ENCODE data around the gene HOTAIR.
A peak's percentile ranks its signal among the peaks of the same experiment; 100 is the strongest.

Gene HOTAIR

GRCh38 chr12:54000116-54001114, 25.7 kb upstream of the HOTAIR start, which contains the start of gene HOXC9:
HOXC9 (plus strand) TSS chr12:54000161; CDS start chr12:54000189, 28 bp downstream.
- peak within 1 kb of the TSS; percentile 95 to 100 (median 100) for H3K27ac Mint-ChIP-seq
- H3K4me3 Mint-ChIP-seq: peak within 1 kb of the TSS; percentile 95 to 99 (median 96)
- peaks cover 64% of the 10 kb centered on the region for H3K4me1 Mint-ChIP-seq
- H3K27me3 Mint-ChIP-seq (ENCODE audit: low read depth): peaks cover 39% of the 10 kb centered on the region
- no peak for TF ChIP-seq CTCF (IDR thresholded peaks at IDR 0.05; ENCODE audit: unreplicated experiment in 3 of 3)
- H3K9me3 Mint-ChIP-seq: no peaks in the 10 kb centered on the region
- H3K36me3 Mint-ChIP-seq (ENCODE audit: low read depth): peaks cover 24% of the 10 kb centered on the region

GRCh38 chr12:53999559-54000115, 24.9 kb upstream of the HOTAIR start:
- peaks cover 63% of the 10 kb centered on the region for H3K4me1 Mint-ChIP-seq
- no peaks in the 10 kb centered on the region for H3K9me3 Mint-ChIP-seq

GRCh38 chr12:53998900-53999236, 24.1 kb upstream of the HOTAIR start:
- Mint-ChIP-seq H3K9me3 (no peaks in the 10 kb centered on the region), H3K4me3 (peak overlapping the region; percentile 95 to 99 (median 96)), H3K27ac (peak overlapping the region; percentile 95 to 100 (median 100)), H3K27me3 (ENCODE audit: low read depth) (peaks cover 44% of the 10 kb centered on the region), H3K4me1 (peaks cover 60% of the 10 kb centered on the region), H3K36me3 (ENCODE audit: low read depth) (peaks cover 31% of the 10 kb centered on the region)
- no peak for TF ChIP-seq CTCF (IDR thresholded peaks at IDR 0.05; ENCODE audit: unreplicated experiment in 3 of 3)

More at GRCh38 chr12:53999559-54000115, 24.9 kb upstream of the HOTAIR start:
- peaks cover 28% of the 10 kb centered on the region for H3K36me3 Mint-ChIP-seq (ENCODE audit: low read depth)
- peaks cover 41% of the 10 kb centered on the region for H3K27me3 Mint-ChIP-seq (ENCODE audit: low read depth)
- peak overlapping the region; percentile 95 to 100 (median 100) for H3K27ac Mint-ChIP-seq
- peak overlapping the region; percentile 95 to 99 (median 96) for H3K4me3 Mint-ChIP-seq
- TF ChIP-seq CTCF (IDR thresholded peaks at IDR 0.05; ENCODE audit: unreplicated experiment in 3 of 3): peak in 1 of 3 experiments; percentile 10

GRCh38 chr12:53998110-53998899, 23.6 kb upstream of the HOTAIR start:
- no peak for TF ChIP-seq CTCF (IDR thresholded peaks at IDR 0.05; ENCODE audit: unreplicated experiment in 3 of 3)
- Mint-ChIP-seq H3K4me1 (peaks cover 60% of the 10 kb centered on the region), H3K27ac (peak overlapping the region; percentile 95 to 100 (median 100)), H3K36me3 (ENCODE audit: low read depth) (peaks cover 31% of the 10 kb centered on the region), H3K9me3 (no peaks in the 10 kb centered on the region), H3K27me3 (ENCODE audit: low read depth) (peaks cover 44% of the 10 kb centered on the region), H3K4me3 (peak overlapping the region; percentile 95 to 99 (median 96))

- Mint-ChIP-seq H3K27ac (peak overlapping the region; percentile 95 to 100 (median 100)), H3K27me3 (ENCODE audit: low read depth) (peaks cover 46% of the 10 kb centered on the region), H3K4me3 (peak overlapping the region; percentile 95 to 99 (median 96)), H3K36me3 (ENCODE audit: low read depth) (peaks cover 24% of the 10 kb centered on the region), H3K4me1 (peaks cover 58% of the 10 kb centered on the region), H3K9me3 (no peaks in the 10 kb centered on the region)
- TF ChIP-seq CTCF (IDR thresholded peaks at IDR 0.05; ENCODE audit: unreplicated experiment in 3 of 3): no peak
Observed at GRCh38 chr12:53997204-53998109, 22.7 kb upstream of the HOTAIR start.
